Prostate gland (tissue), 2 donors: ENCODE results near the gene PSMB1. TPM values are rescaled to one million over a fixed set of nuclear protein-coding genes. Genes with fewer than 3 reads are reported as not detected.

Experiments
- DNase-seq: peaks from one replicate; pipeline ENCODE4 v3.0.0-alpha.2; 2019; ENCODE audit warnings: low spot score
- H3K27ac ChIP-seq, 2 donors: fragments of 200-600 bp; sonication (generic); 2 replicates each; pipeline ENCODE4 v1.5.1; 2017 to 2019
- H3K27me3 ChIP-seq: fragments of 200-600 bp; sonication (generic); replicated peaks from 2 replicates; pipeline ENCODE4 v1.5.1; 2019; ENCODE audit not compliant: insufficient read depth
- H3K36me3 ChIP-seq, 2 donors: fragments of 200-600 bp; sonication (generic); 1 replicate in 1 of 2; 2 replicates in 1 of 2; pipeline versions ENCODE4 v1.5.1 to v1.8.1; 2017 to 2019
- H3K4me1 ChIP-seq: fragments of 200-600 bp; sonication (generic); replicated peaks from 2 replicates; pipeline ENCODE4 v1.5.1; 2019
- H3K4me3 ChIP-seq, 2 donors: fragments of 200-600 bp; sonication (generic); 2 replicates each; pipeline ENCODE4 v1.5.1; 2017 to 2019
- H3K9me3 ChIP-seq: fragments of 200-600 bp; sonication (generic); 2 replicates; pipeline ENCODE4 v1.5.1; 2017
- CTCF ChIP-seq, 4 experiments: fragments of 200-600 bp in 2 of 4; fragments of 450-650 bp in 2 of 4; sonication (generic) in 2 of 4; IDR thresholded peaks; 1 replicate in 3 of 4; 2 replicates in 1 of 4; pipeline ENCODE4 v1.5.1; 2016 to 2019; ENCODE audit warnings: antibody characterized with exemption in 4 of 4, mild to moderate bottlenecking in 2 of 4, moderate library complexity in 2 of 4
- POLR2A ChIP-seq: fragments of 450-650 bp; IDR thresholded peaks from one replicate; pipeline ENCODE4 v1.6.1; 2016; ENCODE audit warnings: antibody characterized with exemption, mild to moderate bottlenecking
- POLR2AphosphoS5 ChIP-seq: sonication (generic); formaldehyde crosslinking; IDR thresholded peaks from one replicate; pipeline ENCODE4 v1.6.1; 2017; ENCODE audit warnings: antibody characterized with exemption
- WGBS: methylation state at CpG from one replicate; pipeline ENCODE4 v1.1.5; 2018; 5-methylcytosine and 5-hydroxymethylcytosine counted together
- intact Hi-C: fragments of 100-400 bp; cut with DNase I; formaldehyde crosslinking; loops from one replicate; pipeline ENCODE4 v1.14.2; 2022
- total RNA-seq, 2 donors: library from RNA; depleted of rRNA; stranded (reverse); fragments of >200 nt; gene quantifications; one replicate each; pipeline ENCODE4 v1.1.0, GENCODE V29; 2016

Gene PSMB1
- total RNA-seq, 2 donors from 2014 or later, result 188 to 234 TPM

- Histone ChIP-seq H3K4me3 (no peak overlapping the region), H3K4me1 (no peaks in the 10 kb centered on the region), H3K36me3 (no peaks in the 10 kb centered on the region), H3K9me3 (no peaks in the 10 kb centered on the region), H3K27ac (no peak overlapping the region), H3K27me3 (no peaks in the 10 kb centered on the region)
- 76% methylated on average over 4 of the region's 4 CpGs for WGBS
- no peak for TF ChIP-seq CTCF (IDR thresholded peaks at IDR 0.05)
- TF ChIP-seq POLR2AphosphoS5, result no peak
- TF ChIP-seq POLR2A, result no peak
- intact Hi-C loops, result no loop called here
- no peak for DNase-seq
These were observed 65.3 kb downstream of the PSMB1 start for GRCh38 chr6:170487707-170488329.

- Histone ChIP-seq H3K27me3 (no peaks in the 10 kb centered on the region), H3K27ac (no peak overlapping the region), H3K36me3 (no peaks in the 10 kb centered on the region), H3K9me3 (no peaks in the 10 kb centered on the region), H3K4me1 (no peaks in the 10 kb centered on the region), H3K4me3 (no peak overlapping the region)
- 65% methylated on average over 5 of the region's 5 CpGs for WGBS
- TF ChIP-seq POLR2AphosphoS5 (no peak), POLR2A (no peak), CTCF (IDR thresholded peaks at IDR 0.05) (no peak)
- no peak for DNase-seq
- intact Hi-C loops, result no loop called here
These were observed 67.9 kb downstream of the PSMB1 start for GRCh38 chr6:170485159-170485558.

Other genes starting within 250 kb of the PSMB1 start
- gene FAM120B, start 246.5 kb downstream of the PSMB1 start, total RNA-seq, result 10 to 100 TPM; 28.8 to 45.0 TPM
- gene TBP, start 1.1 kb upstream of the PSMB1 start, total RNA-seq, result 10 to 100 TPM; 19.6 to 36.9 TPM
- gene PDCD2, start 31.3 kb upstream of the PSMB1 start, total RNA-seq, result 100 to 1,000 TPM in 1 of 2 donors, 10 to 100 TPM in 1; 99.9 to 110 TPM